Measurements from ENCODE around the gene BEX3. TPM values are rescaled to one million over a fixed set of nuclear protein-coding genes. Genes with fewer than 3 reads are reported as not detected.
"Not testable (repeated sequence)": the region's sequence is repeated elsewhere in the genome, so short reads cannot be mapped to it uniquely, and the experiment has no call there.

Gene BEX3
- total RNA-seq, 6 experiments from 2014 or later: 19.9 to 40.1 (median 35.6) TPM

DNA sequence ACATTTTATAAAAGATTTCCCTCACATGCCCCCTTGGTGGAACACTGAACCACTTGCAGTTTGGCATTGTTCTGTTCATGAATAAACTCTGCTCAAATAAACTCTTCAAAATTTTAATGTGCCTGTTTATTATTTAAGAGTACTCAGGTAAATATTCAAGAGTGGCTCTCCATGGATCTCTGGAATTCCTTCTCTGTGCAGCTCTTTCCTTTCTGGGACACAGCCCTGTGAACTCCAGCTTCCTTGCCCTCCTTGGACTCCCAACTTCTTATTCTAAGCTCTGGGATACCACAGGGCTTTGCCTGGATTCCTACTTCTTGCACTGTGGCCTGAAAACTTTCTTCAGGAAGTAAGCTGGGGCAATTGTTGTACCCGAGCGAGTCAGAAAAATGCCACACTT lies 8.3 kb downstream of the BEX3 start:
- H3K4me3 ChIP-seq: no peak overlapping the region
- ATAC-seq (no peak), DNase-seq (no peak)
- H3K9me3 ChIP-seq: no peaks in the 10 kb centered on the region
- H3K27ac ChIP-seq: no peak overlapping the region
- intact Hi-C loops (cut with DNase I): no loop called here
- H3K4me1 ChIP-seq: no peaks in the 10 kb centered on the region
- no peaks in the 10 kb centered on the region for H3K27me3 ChIP-seq
- 53% methylated on average over 2 of the region's 2 CpGs for WGBS (ENCODE audit: insufficient coverage, low coverage, low lambda C conversion rate, missing lambda C conversion rate)
- TF ChIP-seq, protein P1, sequence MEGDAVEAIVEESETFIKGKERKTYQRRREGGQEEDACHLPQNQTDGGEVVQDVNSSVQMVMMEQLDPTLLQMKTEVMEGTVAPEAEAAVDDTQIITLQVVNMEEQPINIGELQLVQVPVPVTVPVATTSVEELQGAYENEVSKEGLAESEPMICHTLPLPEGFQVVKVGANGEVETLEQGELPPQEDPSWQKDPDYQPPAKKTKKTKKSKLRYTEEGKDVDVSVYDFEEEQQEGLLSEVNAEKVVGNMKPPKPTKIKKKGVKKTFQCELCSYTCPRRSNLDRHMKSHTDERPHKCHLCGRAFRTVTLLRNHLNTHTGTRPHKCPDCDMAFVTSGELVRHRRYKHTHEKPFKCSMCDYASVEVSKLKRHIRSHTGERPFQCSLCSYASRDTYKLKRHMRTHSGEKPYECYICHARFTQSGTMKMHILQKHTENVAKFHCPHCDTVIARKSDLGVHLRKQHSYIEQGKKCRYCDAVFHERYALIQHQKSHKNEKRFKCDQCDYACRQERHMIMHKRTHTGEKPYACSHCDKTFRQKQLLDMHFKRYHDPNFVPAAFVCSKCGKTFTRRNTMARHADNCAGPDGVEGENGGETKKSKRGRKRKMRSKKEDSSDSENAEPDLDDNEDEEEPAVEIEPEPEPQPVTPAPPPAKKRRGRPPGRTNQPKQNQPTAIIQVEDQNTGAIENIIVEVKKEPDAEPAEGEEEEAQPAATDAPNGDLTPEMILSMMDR (IDR thresholded peaks at IDR 0.05): no peak
- TF ChIP-seq POLR2A (IDR thresholded peaks at IDR 0.05): no peak
- H3K36me3 ChIP-seq: no peaks in the 10 kb centered on the region

DNA sequence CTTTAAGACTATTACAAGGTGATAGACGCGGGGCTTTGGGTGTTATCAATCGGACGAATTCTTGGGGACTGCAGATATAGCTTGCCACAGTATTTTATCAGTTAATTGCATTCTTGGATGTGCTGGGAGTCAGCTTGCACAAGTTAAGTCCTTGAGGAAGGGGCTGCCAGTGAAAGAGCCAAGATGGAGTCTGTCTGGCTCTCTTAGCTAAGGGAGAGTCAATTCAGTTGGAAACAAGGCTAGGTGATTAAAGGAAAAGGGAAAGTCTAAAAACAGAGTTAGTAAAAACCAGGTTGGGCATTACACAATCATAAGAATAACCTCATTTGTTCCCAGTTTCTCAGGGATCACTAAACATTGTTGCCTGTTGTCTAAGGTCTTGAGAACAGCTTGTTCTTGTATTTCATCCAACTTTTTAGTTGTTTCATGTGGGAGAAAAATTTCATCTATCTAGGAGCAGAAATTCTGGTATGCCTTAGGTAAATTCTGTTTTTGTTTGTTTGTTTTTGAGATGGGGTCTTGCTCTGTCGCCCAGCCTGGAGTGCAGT lies 9.0 kb downstream of the BEX3 start:
- DNase-seq; H3K36me3 ChIP-seq; H3K4me1 ChIP-seq; ATAC-seq; intact Hi-C loops (cut with DNase I); H3K27me3 ChIP-seq; H3K4me3 ChIP-seq; H3K27ac ChIP-seq; H3K9me3 ChIP-seq: not testable (repeated sequence)
- 48% methylated on average over 5 of the region's 5 CpGs for WGBS (ENCODE audit: insufficient coverage, low coverage, low lambda C conversion rate, missing lambda C conversion rate)

DNA sequence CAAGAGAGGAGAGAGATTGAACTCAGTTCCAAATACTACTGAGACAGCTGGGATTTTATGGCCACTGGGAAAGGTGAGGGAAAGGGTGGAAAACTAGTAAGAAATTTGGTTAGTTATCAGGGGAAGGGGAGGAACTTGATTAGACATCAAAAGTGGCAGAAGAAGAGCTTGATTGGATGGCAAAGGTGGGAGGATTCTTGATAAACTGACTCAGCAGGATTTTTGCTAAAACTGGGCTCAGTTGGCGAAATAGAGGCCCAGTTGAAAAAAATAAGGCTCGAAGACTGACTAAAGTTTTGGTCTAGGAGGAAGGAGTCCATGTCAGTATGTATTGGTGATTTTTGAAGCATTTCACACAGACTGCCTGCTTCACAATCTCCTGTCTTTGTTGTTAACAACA lies 10.0 kb downstream of the BEX3 start:
- no peak for TF ChIP-seq POLR2A (IDR thresholded peaks at IDR 0.05)
- TF ChIP-seq, protein P1 (IDR thresholded peaks at IDR 0.05): no peak
- H3K27ac ChIP-seq: no peak overlapping the region
- 50% methylated on average over 2 of the region's 2 CpGs for WGBS (ENCODE audit: insufficient coverage, low coverage, low lambda C conversion rate, missing lambda C conversion rate)

DNA sequence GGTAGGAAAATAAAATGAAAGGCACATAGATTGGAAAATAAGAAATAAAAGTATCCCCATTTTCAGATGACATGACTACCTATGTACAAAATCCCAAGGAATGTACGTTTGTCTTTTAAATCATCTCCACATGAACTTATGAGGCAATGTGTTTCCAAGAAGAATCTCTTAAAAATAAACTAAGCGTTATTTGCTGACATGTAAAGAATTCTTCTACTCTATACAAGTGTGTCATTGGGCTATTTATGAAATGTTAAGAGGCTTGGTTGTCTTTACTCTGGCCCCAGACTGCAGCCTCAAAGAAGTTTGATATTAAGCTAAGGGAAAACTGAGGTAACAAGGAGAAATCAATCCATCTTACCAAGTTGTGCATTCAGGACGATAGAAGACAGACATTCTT lies 17.1 kb downstream of the BEX3 start:
- intact Hi-C loops (cut with DNase I): no loop called here
- Histone ChIP-seq H3K4me1 (no peaks in the 10 kb centered on the region), H3K4me3 (no peak overlapping the region), H3K27me3 (no peaks in the 10 kb centered on the region), H3K9me3 (no peaks in the 10 kb centered on the region), H3K27ac (no peak overlapping the region), H3K36me3 (no peaks in the 10 kb centered on the region)
- DNase-seq (no peak), ATAC-seq (no peak)
- TF ChIP-seq, protein P1 (IDR thresholded peaks at IDR 0.05): no peak
- no peak for TF ChIP-seq POLR2A (IDR thresholded peaks at IDR 0.05)
- 28% methylated on average over 2 of the region's 3 CpGs for WGBS (ENCODE audit: insufficient coverage, low coverage, low lambda C conversion rate, missing lambda C conversion rate)

More for the DNA sequence above, 10.0 kb downstream of the BEX3 start:
- Histone ChIP-seq H3K4me1 (no peaks in the 10 kb centered on the region), H3K27me3 (no peaks in the 10 kb centered on the region), H3K9me3 (no peaks in the 10 kb centered on the region), H3K36me3 (no peaks in the 10 kb centered on the region), H3K4me3 (no peak overlapping the region)
- intact Hi-C loops (cut with DNase I): no loop called here
- DNase-seq (no peak), ATAC-seq (no peak)

DNA sequence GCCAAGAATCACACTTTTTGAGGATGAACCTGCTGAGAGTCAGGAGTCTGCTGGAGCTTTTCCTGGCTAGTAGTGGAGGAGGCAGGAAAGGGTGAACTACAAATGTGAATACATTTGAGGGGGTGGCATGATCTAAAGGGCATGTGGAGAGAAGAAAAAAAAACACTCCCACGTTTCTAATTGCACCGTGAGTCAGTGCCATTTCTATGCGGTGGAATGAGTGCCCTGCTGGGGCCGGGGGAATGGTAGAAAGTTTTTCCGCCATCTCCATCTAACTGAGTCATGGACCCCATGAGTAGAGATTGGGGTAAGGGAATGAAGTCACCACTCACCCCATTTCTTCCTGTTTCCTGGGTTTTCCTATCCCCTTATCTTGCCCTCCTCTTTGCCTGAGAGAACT lies 19.8 kb downstream of the BEX3 start:
- intact Hi-C loops (cut with DNase I): no loop called here
- Histone ChIP-seq H3K4me1 (no peaks in the 10 kb centered on the region), H3K36me3 (no peaks in the 10 kb centered on the region), H3K27ac (no peak overlapping the region), H3K27me3 (no peaks in the 10 kb centered on the region), H3K4me3 (no peak overlapping the region), H3K9me3 (no peaks in the 10 kb centered on the region)
- TF ChIP-seq POLR2A (IDR thresholded peaks at IDR 0.05): no peak
- TF ChIP-seq, protein P1 (IDR thresholded peaks at IDR 0.05): no peak
- 36% methylated on average over 5 of the region's 5 CpGs for WGBS (ENCODE audit: insufficient coverage, low coverage, low lambda C conversion rate, missing lambda C conversion rate)
- ATAC-seq: no peak
- DNase-seq: no peak
